Testis (tissue), 3 donors: Measurements from ENCODE around the gene GMDS. TPM values are rescaled to one million over a fixed set of nuclear protein-coding genes. Genes with fewer than 3 reads are reported as not detected.

Source experiments
- DNase-seq: peaks from one replicate; pipeline ENCODE4 v3.0.0-alpha.2; 2019
- H3K27ac ChIP-seq, 2 donors: fragments of 200-600 bp; sonication (generic); one replicate each; pipeline ENCODE4 v1.5.1; 2019
- H3K27me3 ChIP-seq: fragments of 200-600 bp; sonication (generic); one replicate; pipeline ENCODE4 v1.5.1; 2019
- H3K36me3 ChIP-seq: fragments of 200-600 bp; sonication (generic); one replicate; pipeline ENCODE4 v1.5.1; 2017; ENCODE audit warnings: low read depth; ENCODE audit errors: missing control alignments
- H3K4me1 ChIP-seq: fragments of 200-600 bp; sonication (generic); one replicate; pipeline ENCODE4 v1.5.1; 2019
- H3K4me3 ChIP-seq, 2 donors: fragments of 200-600 bp; sonication (generic); one replicate each; pipeline ENCODE4 v1.5.1; 2017 to 2019
- H3K9me3 ChIP-seq: fragments of 200-600 bp; sonication (generic); one replicate; pipeline ENCODE4 v1.5.1; 2017
- CTCF ChIP-seq, 3 experiments: fragments of 450-650 bp in 2 of 3; fragments of 200-600 bp in 1 of 3; sonication (generic) in 1 of 3; IDR thresholded peaks; one replicate each; pipeline ENCODE4 v1.5.1; 2016 to 2019; ENCODE audit warnings: antibody characterized with exemption in 3 of 3, mild to moderate bottlenecking in 2 of 3, moderate library complexity in 1 of 3
- POLR2A ChIP-seq: fragments of 450-650 bp; IDR thresholded peaks from one replicate; pipeline ENCODE4 v1.6.1; 2017; ENCODE audit warnings: antibody characterized with exemption, mild to moderate bottlenecking, moderate library complexity
- WGBS, 2 donors: methylation state at CpG; one replicate each; pipeline ENCODE4 v1.1.5; 2018; 5-methylcytosine and 5-hydroxymethylcytosine counted together
- intact Hi-C: fragments of 100-400 bp; cut with DNase I; formaldehyde crosslinking; loops from one replicate; pipeline ENCODE4 v1.15.1; 2023; ENCODE audit warnings: low total_unique reads
- polyA plus RNA-seq: library from polyadenylated mRNA; stranded (reverse); fragments of 350-450 nt; fragmentation: Illumina TruSeq; extraction: RNeasy Lipid Tissue Mini Kit (QIAGEN cat#74804); gene quantifications from one replicate; pipeline ENCODE4 v1.2.3, GENCODE V29; 2014; ENCODE audit warnings: low read depth, low replicate concordance; ENCODE audit not compliant: insufficient read depth
- total RNA-seq, 2 donors: library from RNA; depleted of rRNA; stranded (reverse); fragments of >200 nt; gene quantifications; one replicate each; pipeline ENCODE4 v1.2.3, GENCODE V29; 2016

Gene GMDS
- total and polyA plus RNA-seq, 3 donors from 2014 or later: 19.6 to 31.1 (median 22.2) TPM

- H3K27ac ChIP-seq: no peak overlapping the region
- WGBS, 2 donors: 92 to 96% methylated on average over 5 of the region's 5 CpGs
- no peaks in the 10 kb centered on the region for H3K4me1 ChIP-seq
- no peak overlapping the region for H3K4me3 ChIP-seq
- TF ChIP-seq POLR2A: no peak
- no peak for TF ChIP-seq CTCF (IDR thresholded peaks at IDR 0.05)
- intact Hi-C loops: no loop called here
- H3K36me3 ChIP-seq: no peaks in the 10 kb centered on the region
- H3K9me3 ChIP-seq: no peaks in the 10 kb centered on the region
- DNase-seq: no peak
- H3K27me3 ChIP-seq: no peaks in the 10 kb centered on the region
These were observed 57.0 kb downstream of the GMDS start for GRCh38 chr6:2188397-2188796.

- TF ChIP-seq CTCF (IDR thresholded peaks at IDR 0.05): no peak
- Histone ChIP-seq H3K4me3 (no peak overlapping the region), H3K27me3 (no peaks in the 10 kb centered on the region), H3K9me3 (no peaks in the 10 kb centered on the region), H3K27ac (no peak overlapping the region), H3K36me3 (no peaks in the 10 kb centered on the region), H3K4me1 (no peaks in the 10 kb centered on the region)
- WGBS, 2 donors: 85 to 86% methylated on average over 3 of the region's 3 CpGs
- DNase-seq: no peak
- intact Hi-C loops: no loop called here
These were observed 57.6 kb downstream of the GMDS start for GRCh38 chr6:2187826-2188225.

- TF ChIP-seq CTCF (IDR thresholded peaks at IDR 0.05) (no peak), POLR2A (no peak)
- H3K27ac ChIP-seq: no peak overlapping the region
- DNase-seq: no peak
- no peaks in the 10 kb centered on the region for H3K27me3 ChIP-seq
- H3K36me3 ChIP-seq: no peaks in the 10 kb centered on the region
- H3K9me3 ChIP-seq: no peaks in the 10 kb centered on the region
- intact Hi-C loops: no loop called here
- H3K4me3 ChIP-seq: no peak overlapping the region
- no peaks in the 10 kb centered on the region for H3K4me1 ChIP-seq
- 91 to 96% methylated on average over 4 of the region's 4 CpGs for WGBS, 2 donors
These were observed 58.9 kb downstream of the GMDS start for GRCh38 chr6:2186516-2186915.

GRCh38 chr6:2185466-2185865 is 59.9 kb downstream of the GMDS start:
- no peak for DNase-seq
- 88 to 90% methylated on average over 2 of the region's 2 CpGs for WGBS, 2 donors
- H3K9me3 ChIP-seq: no peaks in the 10 kb centered on the region
- no peaks in the 10 kb centered on the region for H3K27me3 ChIP-seq
- intact Hi-C loops: no loop called here
- H3K4me1 ChIP-seq: no peaks in the 10 kb centered on the region
- no peaks in the 10 kb centered on the region for H3K36me3 ChIP-seq
- H3K4me3 ChIP-seq: no peak overlapping the region
- TF ChIP-seq CTCF (IDR thresholded peaks at IDR 0.05) (no peak), POLR2A (no peak)
- H3K27ac ChIP-seq: no peak overlapping the region

- no peak for DNase-seq
- Histone ChIP-seq H3K27me3 (no peaks in the 10 kb centered on the region), H3K27ac (no peak overlapping the region), H3K9me3 (no peaks in the 10 kb centered on the region), H3K36me3 (no peaks in the 10 kb centered on the region), H3K4me3 (no peak overlapping the region), H3K4me1 (no peaks in the 10 kb centered on the region)
- TF ChIP-seq CTCF (IDR thresholded peaks at IDR 0.05): no peak
- no peak for TF ChIP-seq POLR2A
- intact Hi-C loops: no loop called here
- WGBS, 2 donors: 85 to 95% methylated on average over 7 of the region's 7 CpGs
These were observed 60.5 kb downstream of the GMDS start for GRCh38 chr6:2184700-2185455.
